GM23338 (cell line): ENCODE measurements around the gene KPNA2. TPM values are rescaled to one million over a fixed set of nuclear protein-coding genes. Genes with fewer than 3 reads are reported as not detected.

Experiments used
- ATAC-seq: fragments of 200-7000 bp; cut with Tn5 transposase; 3 replicates; pipeline ENCODE4 v1.9.1; 2020
- DNase-seq: peaks from one replicate; pipeline ENCODE4 v3.0.0-alpha.2; 2015; ENCODE audit warnings: low spot score
- H2AFZ ChIP-seq: fragments of 200-600 bp; sonication (generic); 2 replicates; pipeline ENCODE4 v1.8.0; 2016; ENCODE audit warnings: antibody characterized with exemption, mild to moderate bottlenecking, moderate library complexity
- H3F3A ChIP-seq: fragments of 200-600 bp; sonication (generic); replicated peaks from 2 replicates; pipeline ENCODE4 v1.8.0; 2017; ENCODE audit warnings: antibody characterized with exemption, mixed run types, low read depth
- H3K27ac ChIP-seq: fragments of 200-600 bp; sonication (generic); 2 replicates; pipeline ENCODE4 v1.6.1; 2016; ENCODE audit warnings: low read depth
- H3K27me3 ChIP-seq: fragments of 200-600 bp; sonication (generic); 2 replicates; pipeline ENCODE4 v1.8.0; 2016; ENCODE audit warnings: mild to moderate bottlenecking, mixed run types, moderate library complexity; ENCODE audit not compliant: insufficient read depth
- H3K36me3 ChIP-seq: fragments of 200-600 bp; sonication (generic); 2 replicates; pipeline ENCODE4 v1.8.0; 2016; ENCODE audit warnings: mild to moderate bottlenecking; ENCODE audit not compliant: insufficient read depth
- H3K4me1 ChIP-seq: fragments of 200-600 bp; sonication (generic); 2 replicates; pipeline ENCODE4 v1.8.0; 2016; ENCODE audit warnings: mild to moderate bottlenecking, moderate library complexity; ENCODE audit not compliant: insufficient read depth
- H3K4me2 ChIP-seq: fragments of 200-600 bp; sonication (generic); 2 replicates; pipeline ENCODE4 v1.7.1; 2017; ENCODE audit warnings: mixed run types
- H3K4me3 ChIP-seq: fragments of 200-600 bp; sonication (generic); 2 replicates; pipeline ENCODE4 v1.6.1; 2016; ENCODE audit warnings: mixed run types
- H3K79me2 ChIP-seq: fragments of 200-600 bp; sonication (generic); replicated peaks from 2 replicates; pipeline ENCODE4 v1.8.0; 2017; ENCODE audit warnings: mild to moderate bottlenecking; ENCODE audit not compliant: insufficient read depth
- H3K9me2 ChIP-seq: fragments of 200-600 bp; sonication (generic); 2 replicates; pipeline ENCODE4 v1.8.0; 2017; ENCODE audit not compliant: insufficient read depth
- H4K20me1 ChIP-seq: fragments of 200-600 bp; sonication (generic); replicated peaks from 2 replicates; pipeline ENCODE4 v1.8.0; 2017; ENCODE audit warnings: mild to moderate bottlenecking; ENCODE audit not compliant: insufficient read depth
- H3K27ac Mint-ChIP-seq: 2 replicates; pipeline ENCODE4 v1.8.0; 2020; ENCODE audit warnings: inconsistent platforms, mild to moderate bottlenecking, moderate library complexity, mixed read lengths
- H3K27me3 Mint-ChIP-seq: 3 replicates; pipeline ENCODE4 v1.8.0; 2022; ENCODE audit warnings: low read depth, mild to moderate bottlenecking, moderate library complexity, mixed read lengths, inconsistent platforms; ENCODE audit not compliant: insufficient read depth, poor library complexity
- H3K36me3 Mint-ChIP-seq: 3 replicates; pipeline ENCODE4 v1.8.0; 2021; ENCODE audit warnings: low read depth, mild to moderate bottlenecking, inconsistent platforms, moderate library complexity, mixed read lengths
- H3K4me1 Mint-ChIP-seq: 3 replicates; pipeline ENCODE4 v1.8.0; 2020; ENCODE audit warnings: mild to moderate bottlenecking, inconsistent platforms, mixed read lengths
- H3K4me3 Mint-ChIP-seq: 3 replicates; pipeline ENCODE4 v1.8.0; 2021; ENCODE audit warnings: moderate library complexity, mild to moderate bottlenecking, inconsistent platforms, mixed read lengths
- H3K9me3 Mint-ChIP-seq: 3 replicates; pipeline ENCODE4 v1.8.0; 2020; ENCODE audit warnings: moderate library complexity, mild to moderate bottlenecking, inconsistent platforms, mixed read lengths
- CREB1 ChIP-seq: fragments of 250-450 bp; sonication (Bioruptor Pico); IDR thresholded peaks from 2 replicates; pipeline ENCODE4 v1.5.0; 2020; ENCODE audit warnings: low read depth, mild to moderate bottlenecking, moderate library complexity
- ETS1 ChIP-seq: IDR thresholded peaks from 2 replicates; pipeline ENCODE4 v1.6.1; 2016; ENCODE audit warnings: antibody characterized with exemption
- EZH2 ChIP-seq: fragments of 200-600 bp; sonication (generic); IDR thresholded peaks from one replicate; pipeline ENCODE4 v1.8.0; 2017; ENCODE audit warnings: antibody characterized with exemption, mild to moderate bottlenecking, low read depth; ENCODE audit not compliant: unreplicated experiment
- EZH2phosphoT487 ChIP-seq: fragments of 200-600 bp; sonication (generic); IDR thresholded peaks from one replicate; pipeline ENCODE4 v1.8.1; 2018; ENCODE audit warnings: antibody characterized with exemption; ENCODE audit not compliant: unreplicated experiment
- JUNB ChIP-seq: IDR thresholded peaks from one replicate; pipeline ENCODE4 v1.6.1; 2016; ENCODE audit warnings: antibody characterized with exemption; ENCODE audit not compliant: unreplicated experiment
- NANOG ChIP-seq: IDR thresholded peaks from 2 replicates; pipeline ENCODE4 v1.6.1; 2016; ENCODE audit warnings: antibody characterized with exemption, borderline replicate concordance
- POLR2AphosphoS5 ChIP-seq: IDR thresholded peaks from 2 replicates; pipeline ENCODE4 v1.6.1; 2016; ENCODE audit warnings: antibody characterized with exemption, low read depth
- REST ChIP-seq: IDR thresholded peaks from one replicate; pipeline ENCODE4 v1.6.1; 2018; ENCODE audit warnings: antibody characterized with exemption; ENCODE audit not compliant: unreplicated experiment
- STAT1 ChIP-seq: IDR thresholded peaks from one replicate; pipeline ENCODE4 v1.6.1; 2016; ENCODE audit warnings: antibody characterized with exemption; ENCODE audit not compliant: unreplicated experiment
- ZNF114 ChIP-seq: fragments of 250-450 bp; sonication (Bioruptor Pico); IDR thresholded peaks from 2 replicates; pipeline ENCODE4 v1.5.0; 2020; ENCODE audit warnings: mild to moderate bottlenecking, moderate library complexity
- ZNF331 ChIP-seq: fragments of 250-450 bp; sonication (Bioruptor Pico); IDR thresholded peaks from 2 replicates; pipeline ENCODE4 v1.5.0; 2020; ENCODE audit warnings: low read depth, mild to moderate bottlenecking, moderate library complexity
- polyA plus RNA-seq: library from polyadenylated mRNA; unstranded; fragments of >200 nt; fragmentation: Nextera tagmentation; extraction: Ambion mirVana; gene quantifications from 2 replicates; pipeline ENCODE4 v1.2.1, GENCODE V29; 2016
- total RNA-seq: library from RNA; depleted of rRNA; stranded (reverse); fragments of >200 nt; shearing (Covaris generic); gene quantifications from 2 replicates; pipeline ENCODE4 v1.2.3, GENCODE V29; 2014

The KPNA2 gene
- total and polyA plus RNA-seq, 2 experiments from 2014 or later, result 375 to 442 TPM

DNA sequence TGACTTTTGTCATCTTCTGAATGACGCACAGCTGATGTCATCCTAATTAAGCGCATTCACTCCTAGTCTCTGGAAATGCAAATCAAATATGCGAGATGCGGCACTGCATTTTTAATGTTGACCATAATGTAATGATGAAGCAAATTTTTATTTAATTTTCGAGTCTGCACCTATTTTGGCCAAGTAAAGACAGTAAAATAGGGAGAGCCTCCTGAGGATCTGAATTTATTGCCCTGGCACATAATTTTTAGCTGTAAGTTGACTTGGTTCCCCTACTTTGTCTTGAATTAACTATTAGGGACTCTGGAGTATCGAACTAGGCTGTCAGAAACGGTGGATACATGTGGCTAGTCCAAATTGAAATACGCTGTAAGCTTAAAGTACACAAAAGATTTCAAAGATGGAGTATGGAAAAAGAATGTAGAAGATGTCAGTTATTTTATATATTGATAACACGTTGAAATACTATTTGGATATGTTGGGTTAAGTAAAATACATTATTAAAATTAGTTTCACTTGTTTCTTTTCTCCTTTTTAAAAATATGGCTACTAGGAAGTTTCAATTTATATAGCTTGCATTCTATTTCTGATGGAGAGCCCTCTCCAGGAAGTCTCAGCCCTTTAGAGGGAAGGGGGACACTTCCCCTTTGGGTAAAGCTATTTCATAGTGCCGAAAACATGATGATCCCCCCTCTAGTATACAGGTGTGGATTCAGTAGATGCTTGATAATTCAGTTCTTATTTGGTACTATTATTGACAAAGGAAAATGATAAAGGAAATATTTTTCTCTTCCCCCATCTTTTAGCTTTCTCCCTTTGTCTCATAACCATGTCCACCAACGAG, 991 bp downstream of the KPNA2 start:
- no peak for ATAC-seq
- no peaks in the 10 kb centered on the region for H3K9me2 ChIP-seq
- peak overlapping the region; percentile 79 for H3K4me3 ChIP-seq
- H3K36me3 Mint-ChIP-seq, result peaks cover 62% of the 10 kb centered on the region
- no peak overlapping the region for H2AFZ ChIP-seq
- peaks cover 16% of the 10 kb centered on the region for H3K4me1 ChIP-seq
- no peaks in the 10 kb centered on the region; the same call in 2 of the 3 replicates for H3K9me3 Mint-ChIP-seq
- peaks cover 40% of the 10 kb centered on the region for H3F3A ChIP-seq
- peaks cover 43% of the 10 kb centered on the region for H4K20me1 ChIP-seq
- H3K4me1 Mint-ChIP-seq, result peaks cover 23% of the 10 kb centered on the region
- peak overlapping the region; percentile 90 for H3K27ac ChIP-seq
- H3K27ac Mint-ChIP-seq, result peak overlapping the region; percentile 92
- no peaks in the 10 kb centered on the region for H3K27me3 ChIP-seq
- DNase-seq, result no peak
- peaks cover 60% of the 10 kb centered on the region for H3K79me2 ChIP-seq
- peak; percentile 70 for TF ChIP-seq CREB1 (CRISPR knock-in tag)
- no peak for TF ChIP-seq JUNB
- H3K36me3 ChIP-seq, result peaks cover 51% of the 10 kb centered on the region
- peak overlapping the region; percentile 83 for H3K4me2 ChIP-seq
- H3K27me3 Mint-ChIP-seq, result peaks cover 19% of the 10 kb centered on the region
- peak overlapping the region; percentile 98 for H3K4me3 Mint-ChIP-seq

GRCh38 chr17:68047153-68047846, 11.8 kb downstream of the KPNA2 start:
- H2AFZ ChIP-seq, result no peak overlapping the region
- peaks cover 25% of the 10 kb centered on the region for H4K20me1 ChIP-seq
- DNase-seq (no peak), ATAC-seq (no peak)
- H3K36me3 Mint-ChIP-seq, result peaks cover 56% of the 10 kb centered on the region
- TF ChIP-seq ZNF114 (CRISPR knock-in tag) (no peak), ZNF331 (CRISPR knock-in tag) (no peak), POLR2AphosphoS5 (no peak), REST (no peak), CREB1 (CRISPR knock-in tag) (no peak), EZH2 (no peak), NANOG (no peak), STAT1 (no peak), ETS1 (no peak), EZH2phosphoT487 (no peak), JUNB (no peak)
- no peak overlapping the region for H3K4me2 ChIP-seq
- H3K4me1 ChIP-seq, result no peaks in the 10 kb centered on the region
- no peaks in the 10 kb centered on the region for H3K27me3 ChIP-seq
- no peaks in the 10 kb centered on the region for H3K9me2 ChIP-seq
- H3K4me1 Mint-ChIP-seq, result peaks cover 9% of the 10 kb centered on the region; the same call in 2 of the 3 replicates
- 0 out of 2 replicates have a peak, but pooled peaks cover 5% of the 10 kb centered on the region for H3K79me2 ChIP-seq
- H3K27ac Mint-ChIP-seq, result no peak overlapping the region
- peaks cover 54% of the 10 kb centered on the region for H3F3A ChIP-seq
- H3K27ac ChIP-seq, result peak overlapping the region; percentile 63; the same call in 1 of the 2 replicates
- H3K9me3 Mint-ChIP-seq, result no peaks in the 10 kb centered on the region; the same call in 2 of the 3 replicates
- H3K4me3 ChIP-seq, result no peak overlapping the region
- H3K36me3 ChIP-seq, result peaks cover 47% of the 10 kb centered on the region
- H3K4me3 Mint-ChIP-seq, result no peak overlapping the region
- peaks cover 3% of the 10 kb centered on the region for H3K27me3 Mint-ChIP-seq
